MCF 10A (cell line): ENCODE results near the gene NAA50. TPM values are rescaled to one million over a fixed set of nuclear protein-coding genes. Genes with fewer than 3 reads are reported as not detected.
A peak's percentile ranks its signal among the peaks of the same experiment; 100 is the strongest.

Experiments used
- BruUV-seq: library from RNA; stranded (reverse); fragments of 400-500 nt; replicated peaks from 2 replicates; lab custom pipeline; 2021; lab: Mats Ljungman, UMichigan
- CTCF ChIA-PET: fragments of 300-600 bp; sonication (Branson Sonifier 250); formaldehyde crosslinking; extraction: SDS; loops from one replicate; lab custom pipeline; 2021; ENCODE audit warnings: antibody characterized with exemption, inconsistent platforms; lab: Yijun Ruan, JAX
- POLR2A ChIA-PET: fragments of 300-600, 350-650 bp; sonication (Branson Sonifier 250); formaldehyde crosslinking; extraction: SDS; loops from one replicate; lab custom pipeline; 2020; ENCODE audit warnings: antibody characterized with exemption, inconsistent platforms; lab: Yijun Ruan, JAX
- DNase-seq: peaks from one replicate; pipeline ENCODE4 v3.0.0-alpha.2; 2018; ENCODE audit not compliant: unreplicated experiment
- H3K27ac Mint-ChIP-seq: one replicate; pipeline ENCODE4 v1.8.0; 2022; ENCODE audit warnings: mild to moderate bottlenecking, low read depth, mixed read lengths; ENCODE audit not compliant: unreplicated experiment
- H3K27me3 Mint-ChIP-seq: one replicate; pipeline ENCODE4 v1.8.0; 2022; ENCODE audit warnings: mixed read lengths; ENCODE audit not compliant: insufficient read depth, unreplicated experiment
- H3K36me3 Mint-ChIP-seq: one replicate; pipeline ENCODE4 v1.8.0; 2022; ENCODE audit warnings: mild to moderate bottlenecking, moderate library complexity, mixed read lengths; ENCODE audit not compliant: insufficient read depth, unreplicated experiment
- H3K4me1 Mint-ChIP-seq: one replicate; pipeline ENCODE4 v1.8.0; 2022; ENCODE audit warnings: mixed read lengths; ENCODE audit not compliant: insufficient read depth, unreplicated experiment
- H3K4me3 Mint-ChIP-seq: one replicate; pipeline ENCODE4 v1.8.0; 2022; ENCODE audit warnings: mild to moderate bottlenecking, moderate library complexity, mixed read lengths; ENCODE audit not compliant: unreplicated experiment
- H3K9me3 Mint-ChIP-seq: one replicate; pipeline ENCODE4 v1.8.0; 2022; ENCODE audit warnings: mixed read lengths; ENCODE audit not compliant: unreplicated experiment
- CTCF ChIP-seq: fragments of 200-600 bp; IDR thresholded peaks from one replicate; pipeline ENCODE4 v1.8.0; 2022; ENCODE audit warnings: antibody characterized with exemption, mild to moderate bottlenecking; ENCODE audit not compliant: unreplicated experiment
- intact Hi-C: fragments of 100-400 bp; cut with micrococcal nuclease; formaldehyde crosslinking; loops from 2 replicates; pipeline ENCODE4 v1.14.1; 2022
- total RNA-seq: library from RNA; stranded (reverse); gene quantifications from 2 replicates; pipeline ENCODE4 v1.2.3, GENCODE V29; 2022

NAA50 gene
- total RNA-seq, 1 experiment from 2014 or later, result 238 TPM

- intact Hi-C loops, result loop anchor here (1.0 kb wide), 1 partner anchor 48 kb away; no protein-coding TSS in a partner anchor
- no peaks in the 10 kb centered on the region for H3K9me3 Mint-ChIP-seq
- no peak overlapping the region for H3K4me3 Mint-ChIP-seq
- peak; percentile 99 for DNase-seq
- BruUV-seq, result TSS peak; percentile 68
- H3K36me3 Mint-ChIP-seq, result peaks cover 6% of the 10 kb centered on the region
- no peak for TF ChIP-seq CTCF
- CTCF ChIA-PET, result interaction anchor here (0.9 to 1.0 kb wide), 2 partner anchors 16 to 38 kb away, joined by 3 read pairs; no protein-coding TSS in a partner anchor
- H3K27ac Mint-ChIP-seq, result no peak overlapping the region
- POLR2A ChIA-PET, result interaction anchor here (0.5 to 6.8 kb wide), 13 partner anchors 10 to 679 kb away, joined by 3 to 116 read pairs (median 5); partner anchors contain the start of genes ATP6V1A, NAA50 and SPICE1
- H3K27me3 Mint-ChIP-seq, result no peaks in the 10 kb centered on the region
- H3K4me1 Mint-ChIP-seq, result peaks cover 22% of the 10 kb centered on the region
Measured at GRCh38 chr3:113696658-113697499, 49.2 kb downstream of the NAA50 start.

- Mint-ChIP-seq H3K27ac (peak within 1 kb of the TSS; percentile 96), H3K27me3 (no peaks in the 10 kb centered on the region), H3K9me3 (no peaks in the 10 kb centered on the region), H3K36me3 (peaks cover 6% of the 10 kb centered on the region), H3K4me3 (peak within 1 kb of the TSS; percentile 95), H3K4me1 (peaks cover 22% of the 10 kb centered on the region)
- BruUV-seq, result no TSS peak
- peak; percentile 60 for DNase-seq
- TF ChIP-seq CTCF, result no peak
- intact Hi-C loops, result loop anchor here (1.0 kb wide), 1 partner anchor 49 kb away; no protein-coding TSS in a partner anchor
- POLR2A ChIA-PET, result interaction anchor here (0.5 to 6.8 kb wide), 16 partner anchors 9 to 1549 kb away, joined by 3 to 116 read pairs (median 4); partner anchors contain the start of genes ATP6V1A, NAA50 and SPICE1
- CTCF ChIA-PET, result interaction anchor here (0.6 to 2.7 kb wide), 3 partner anchors 16 to 187 kb away, joined by 3 to 17 read pairs (median 3); partner anchors contain the start of gene NAA50
Measured at GRCh38 chr3:113695786-113696645, 50.0 kb downstream of the NAA50 start, which contains the start of gene USF3. USF3 (minus strand) TSS chr3:113696642; CDS start chr3:113674878, 21,764 bp downstream.

GRCh38 chr3:113695431-113695785 is 50.6 kb downstream of the NAA50 start:
- ChIA-PET CTCF (interaction anchor here (0.6 to 2.7 kb wide), 4 partner anchors 17 to 186 kb away, joined by 3 to 17 read pairs (median 4); partner anchors contain the start of genes NAA50 and SPICE1), POLR2A (interaction anchor here (0.5 to 6.8 kb wide), 12 partner anchors 8 to 1550 kb away, joined by 3 to 116 read pairs (median 4); partner anchors contain the start of genes ATP6V1A, NAA50 and SPICE1)
- H3K4me3 Mint-ChIP-seq, result peak overlapping the region; percentile 95
- intact Hi-C loops, result no loop called here
- H3K27ac Mint-ChIP-seq, result peak overlapping the region; percentile 96
- no peak for TF ChIP-seq CTCF
- H3K36me3 Mint-ChIP-seq, result peaks cover 6% of the 10 kb centered on the region
- TSS peak; percentile 51 for BruUV-seq
- DNase-seq, result no peak
- no peaks in the 10 kb centered on the region for H3K27me3 Mint-ChIP-seq
- H3K4me1 Mint-ChIP-seq, result peaks cover 22% of the 10 kb centered on the region
- H3K9me3 Mint-ChIP-seq, result no peaks in the 10 kb centered on the region
